NCI-H146 (cell line): Measurements from ENCODE around the gene CCT2.

Experiments
- DNase-seq: peaks from one replicate; lab custom pipeline; 2025; lab: John Stamatoyannopoulos, UW

CCT2 gene

GRCh38 chr12:69641546-69641945 lies 56.3 kb downstream of the CCT2 start:
- DNase-seq, result no peak

- no peak for DNase-seq
Observed at GRCh38 chr12:69642531-69642930, 57.3 kb downstream of the CCT2 start.

GRCh38 chr12:69644511-69644910 lies 59.3 kb downstream of the CCT2 start:
- DNase-seq, result no peak

GRCh38 chr12:69645031-69645430 lies 59.8 kb downstream of the CCT2 start:
- no peak for DNase-seq

GRCh38 chr12:69647178-69647577 lies 61.9 kb downstream of the CCT2 start:
- DNase-seq, result no peak

GRCh38 chr12:69648476-69648875 lies 63.2 kb downstream of the CCT2 start:
- DNase-seq, result no peak

- no peak for DNase-seq
Observed at GRCh38 chr12:69649529-69649928, 64.3 kb downstream of the CCT2 start.
